HG02763 (cell line): ENCODE results near the gene MTHFD1.

Source experiments
- ATAC-seq: cut with Tn5 transposase; IDR thresholded peaks from one replicate; pipeline ENCODE4 v1.9.1; 2021; ENCODE audit warnings: mild to moderate bottlenecking, moderate library complexity; ENCODE audit not compliant: unreplicated experiment

MTHFD1 gene

GRCh38 chr14:64405295-64405694 lies 17.1 kb downstream of the MTHFD1 start:
- no peak for ATAC-seq

GRCh38 chr14:64407329-64407728 lies 19.2 kb downstream of the MTHFD1 start:
- ATAC-seq, result no peak

GRCh38 chr14:64409126-64409920 lies 21.2 kb downstream of the MTHFD1 start:
- no peak for ATAC-seq

GRCh38 chr14:64410084-64410774 lies 22.1 kb downstream of the MTHFD1 start:
- no peak for ATAC-seq

- no peak for ATAC-seq
Observed at GRCh38 chr14:64411001-64411400, 22.8 kb downstream of the MTHFD1 start.

- ATAC-seq, result no peak
Observed at GRCh38 chr14:64412237-64412636, 24.1 kb downstream of the MTHFD1 start.

- ATAC-seq, result no peak
Observed at GRCh38 chr14:64416348-64416932, 28.3 kb downstream of the MTHFD1 start.

GRCh38 chr14:64417055-64417770 lies 29.1 kb downstream of the MTHFD1 start:
- ATAC-seq, result no peak

GRCh38 chr14:64417771-64418125 lies 29.6 kb downstream of the MTHFD1 start:
- ATAC-seq, result no peak

GRCh38 chr14:64419003-64419402 lies 30.9 kb downstream of the MTHFD1 start:
- ATAC-seq, result no peak

- ATAC-seq, result no peak
Observed at GRCh38 chr14:64421166-64421565, 33.0 kb downstream of the MTHFD1 start.

- no peak for ATAC-seq
Observed at GRCh38 chr14:64422005-64422404, 33.9 kb downstream of the MTHFD1 start.

- ATAC-seq, result no peak
Observed at GRCh38 chr14:64422756-64423155, 34.6 kb downstream of the MTHFD1 start.

GRCh38 chr14:64423987-64424386 lies 35.8 kb downstream of the MTHFD1 start:
- no peak for ATAC-seq

GRCh38 chr14:64434528-64434927 lies 46.4 kb downstream of the MTHFD1 start:
- no peak for ATAC-seq

- ATAC-seq, result no peak
Observed at GRCh38 chr14:64438181-64438841, 50.2 kb downstream of the MTHFD1 start.

GRCh38 chr14:64439141-64439540 lies 51.0 kb downstream of the MTHFD1 start:
- ATAC-seq, result no peak

- ATAC-seq, result no peak
Observed at GRCh38 chr14:64440494-64440893, 52.3 kb downstream of the MTHFD1 start.

GRCh38 chr14:64442300-64442988 lies 54.3 kb downstream of the MTHFD1 start:
- ATAC-seq, result no peak

- no peak for ATAC-seq
Observed at GRCh38 chr14:64444140-64444539, 56.0 kb downstream of the MTHFD1 start.
